ENCODE results near the gene SMIM23.

Gene SMIM23

GRCh38 chr5:171785517-171785916, at the start of gene SMIM23:
Gene SMIM23 (plus strand): TSS chr5:171785817. CDS start chr5:171785872, 55 bp downstream.
- no peak for DNase-seq (ENCODE audit: low read depth)

DNA sequence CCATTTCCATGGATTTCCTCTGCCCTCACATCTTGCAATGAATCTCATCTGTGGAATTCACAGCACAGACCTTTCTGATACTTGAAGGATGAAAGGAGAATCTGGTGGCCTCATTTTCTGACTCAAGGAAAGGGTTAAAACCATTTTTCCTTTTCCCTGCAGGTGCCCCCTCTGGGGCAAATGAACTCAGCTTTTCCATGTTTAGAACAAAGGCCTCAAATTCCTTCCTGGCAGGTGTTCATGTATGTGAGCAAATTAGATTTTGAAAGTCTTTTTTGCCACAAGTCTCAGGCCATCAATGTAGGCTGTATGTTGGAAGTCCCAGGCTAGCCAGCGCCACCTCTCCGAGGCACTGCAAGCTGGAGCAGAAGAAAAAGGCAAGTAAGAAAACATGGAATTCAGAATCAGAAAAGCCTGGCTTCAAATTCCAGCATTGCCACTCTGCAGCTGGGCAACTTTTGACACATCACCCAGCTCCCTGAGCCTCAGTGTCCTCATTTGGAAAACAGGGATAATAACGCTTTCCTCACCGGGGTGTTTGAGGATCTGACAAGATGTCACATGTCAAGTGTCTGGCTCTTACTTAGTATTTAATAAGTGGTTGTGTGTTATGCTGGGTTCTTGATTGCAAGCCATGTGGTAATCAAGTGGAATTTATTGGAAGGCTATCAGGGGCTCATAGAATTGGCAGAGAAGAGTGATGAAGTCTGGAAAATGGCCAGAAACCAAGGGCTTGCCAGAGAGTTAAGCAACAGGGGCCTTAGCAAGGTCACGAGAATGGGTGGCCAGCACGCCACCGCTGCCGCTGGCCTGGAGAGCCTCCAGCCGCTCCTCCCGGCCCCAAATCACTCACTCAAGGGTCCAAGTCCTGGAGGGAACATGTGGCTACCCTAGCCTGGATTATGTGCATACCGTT, 48.4 kb upstream of the SMIM23 start:
- DNase-seq (ENCODE audit: low read depth), result no peak

DNA sequence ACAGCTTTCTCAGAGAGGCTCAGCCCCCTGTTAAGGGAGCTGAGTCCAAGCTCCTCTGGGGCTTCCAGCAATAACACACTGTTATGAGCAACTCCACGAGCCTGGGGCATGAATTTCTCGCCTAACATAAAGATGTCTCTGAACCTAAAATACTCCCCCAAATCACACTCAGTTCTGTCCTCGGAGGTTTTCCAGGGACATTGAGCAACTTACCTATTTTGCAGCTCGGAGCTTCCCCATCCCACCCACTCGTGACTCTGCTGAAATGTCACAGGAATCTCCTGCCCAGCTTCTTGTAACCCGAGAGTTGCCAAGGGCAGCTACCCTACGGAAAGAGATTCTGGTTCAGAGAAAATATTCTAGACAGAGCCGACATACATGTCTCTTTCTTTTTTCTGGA, 47.1 kb upstream of the SMIM23 start:
- DNase-seq (ENCODE audit: low read depth), result no peak

DNA sequence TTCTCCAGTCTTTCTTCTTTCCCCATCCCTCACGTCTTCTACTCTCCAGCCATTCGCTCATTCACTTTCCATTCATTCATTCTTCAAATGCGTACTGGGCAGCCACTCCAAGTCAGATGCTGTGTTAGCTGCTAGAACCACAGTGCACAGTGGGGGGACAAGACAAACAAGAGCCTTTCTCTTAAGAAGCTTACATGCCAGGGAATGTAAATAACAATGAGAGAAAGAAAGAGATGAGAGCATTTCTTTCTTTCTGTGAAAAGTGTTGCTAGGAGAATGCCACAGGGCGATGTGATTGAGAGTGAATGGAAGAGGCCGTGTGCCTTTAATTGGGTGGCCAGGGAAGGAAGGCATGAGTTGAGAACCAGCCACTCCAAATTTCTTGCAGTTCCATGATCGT, 46.3 kb upstream of the SMIM23 start:
- no peak for DNase-seq (ENCODE audit: low read depth)

DNA sequence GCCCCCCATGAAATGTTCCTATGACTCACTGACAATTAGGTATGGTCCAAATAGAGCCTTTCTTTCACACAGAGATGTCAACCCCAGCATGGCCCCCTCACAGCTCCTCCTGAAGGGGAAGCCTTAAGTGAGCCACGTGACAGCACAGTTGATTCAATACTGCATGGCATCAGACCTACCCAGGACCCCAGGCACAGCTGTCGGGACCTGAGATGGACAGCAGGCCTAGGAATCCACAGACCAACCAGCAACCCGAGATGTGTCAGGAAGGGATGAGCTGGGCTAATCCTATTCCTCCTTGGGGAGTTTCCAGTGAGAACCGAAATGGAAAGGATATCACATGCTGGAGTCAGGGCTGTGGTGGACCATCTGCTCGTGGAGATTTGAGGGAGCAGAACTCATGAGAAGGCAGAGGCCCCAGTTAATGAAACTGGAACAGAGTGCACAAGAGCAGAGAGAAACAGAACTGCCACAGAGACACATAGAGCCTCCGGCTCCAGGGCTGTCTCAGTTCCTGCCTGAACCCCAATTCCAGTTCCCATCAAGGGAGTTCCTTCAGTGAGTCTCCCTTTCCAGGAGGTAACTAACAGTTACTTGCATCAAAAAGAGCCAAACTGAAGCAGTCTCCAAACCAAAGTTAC, 42.1 kb upstream of the SMIM23 start:
- no peak for DNase-seq (ENCODE audit: low read depth)

DNA sequence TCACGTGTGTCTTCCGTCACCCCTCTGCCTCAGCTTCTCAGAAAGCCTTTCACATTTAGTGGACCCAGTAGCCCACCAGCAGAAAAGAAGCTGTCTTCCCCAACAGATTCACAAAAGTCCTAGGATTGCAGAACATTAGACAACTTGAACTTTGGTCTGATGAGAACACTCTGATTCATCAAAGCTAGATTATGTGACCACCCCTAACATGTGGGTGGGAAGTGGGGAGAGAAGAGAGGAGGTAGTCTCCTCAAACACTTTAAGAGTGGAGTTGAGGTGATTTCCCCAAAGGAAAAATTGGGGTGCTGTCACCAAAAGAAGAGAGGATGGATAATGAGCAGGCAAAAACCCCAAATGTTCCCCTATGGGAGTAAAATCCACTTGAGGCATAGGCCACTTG, 41.4 kb upstream of the SMIM23 start:
- DNase-seq (ENCODE audit: low read depth), result no peak

DNA sequence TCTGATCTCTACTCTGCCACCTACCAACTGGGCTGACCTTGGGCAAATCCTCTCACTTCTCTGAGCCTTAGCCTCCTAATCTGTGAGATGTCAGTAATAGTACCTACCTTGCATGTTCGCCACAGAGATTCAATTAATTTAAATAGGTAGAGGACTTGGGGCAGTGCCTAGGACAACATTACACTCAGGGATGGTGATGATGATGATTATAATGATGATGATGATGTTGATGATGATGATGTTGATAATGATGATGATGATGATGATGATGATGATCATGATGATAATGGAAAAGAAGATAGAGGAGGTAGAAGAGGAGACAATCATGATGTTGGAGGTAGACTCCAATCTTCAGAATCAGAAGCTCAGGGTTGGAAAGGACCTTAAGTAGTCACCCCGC, 40.7 kb upstream of the SMIM23 start:
- DNase-seq (ENCODE audit: low read depth), result no peak

GRCh38 chr5:171745602-171746001, 40.0 kb upstream of the SMIM23 start:
- no peak for DNase-seq (ENCODE audit: low read depth)

GRCh38 chr5:171747061-171747859, 38.4 kb upstream of the SMIM23 start:
- no peak for DNase-seq (ENCODE audit: low read depth)

- DNase-seq (ENCODE audit: low read depth), result no peak
Measured at GRCh38 chr5:171748720-171749119, 36.9 kb upstream of the SMIM23 start.

DNA sequence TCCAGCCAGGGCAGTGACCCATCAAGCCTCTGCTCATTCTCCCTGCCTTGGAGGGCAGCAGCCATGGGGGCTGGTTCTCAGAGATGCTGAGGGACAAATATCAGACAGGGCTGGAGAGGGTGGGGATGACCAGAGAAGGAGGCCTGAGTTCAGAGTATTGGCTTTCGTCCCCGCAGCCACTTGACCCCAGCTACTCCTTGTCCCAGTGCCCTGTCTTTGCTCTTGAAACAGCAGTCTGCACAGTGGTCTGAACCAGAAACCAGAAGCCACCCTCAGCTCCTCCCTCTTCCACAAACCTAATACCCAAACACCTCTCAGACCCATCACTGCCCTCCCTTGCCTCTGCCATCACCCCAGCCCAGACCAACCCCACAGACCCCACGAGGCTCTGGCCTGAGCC, 36.3 kb upstream of the SMIM23 start:
- DNase-seq (ENCODE audit: low read depth), result no peak

DNA sequence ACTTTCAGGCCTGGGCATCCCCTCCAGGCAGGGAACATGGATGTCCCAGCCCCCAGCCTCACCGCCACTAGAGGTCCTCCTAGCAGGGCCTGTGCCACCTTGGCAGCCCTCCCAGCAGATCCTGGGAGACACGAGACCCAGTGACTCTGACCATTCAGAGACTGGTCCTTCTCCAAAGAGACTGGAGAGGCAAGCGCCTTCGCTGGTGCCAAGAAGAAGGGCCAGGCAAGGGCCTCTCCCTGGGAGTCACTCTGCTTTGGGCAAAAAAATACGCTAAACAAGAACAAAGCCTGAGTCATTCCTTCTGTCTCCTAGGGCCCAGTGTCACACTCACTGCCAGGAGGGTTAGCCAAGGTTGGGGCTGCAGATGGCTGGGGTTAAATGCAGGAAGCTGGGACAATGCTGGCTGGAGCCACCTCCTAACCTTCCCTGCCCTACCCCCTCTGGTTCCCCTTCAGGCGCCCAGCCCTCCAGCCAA, 35.3 kb upstream of the SMIM23 start:
- no peak for DNase-seq (ENCODE audit: low read depth)

DNA sequence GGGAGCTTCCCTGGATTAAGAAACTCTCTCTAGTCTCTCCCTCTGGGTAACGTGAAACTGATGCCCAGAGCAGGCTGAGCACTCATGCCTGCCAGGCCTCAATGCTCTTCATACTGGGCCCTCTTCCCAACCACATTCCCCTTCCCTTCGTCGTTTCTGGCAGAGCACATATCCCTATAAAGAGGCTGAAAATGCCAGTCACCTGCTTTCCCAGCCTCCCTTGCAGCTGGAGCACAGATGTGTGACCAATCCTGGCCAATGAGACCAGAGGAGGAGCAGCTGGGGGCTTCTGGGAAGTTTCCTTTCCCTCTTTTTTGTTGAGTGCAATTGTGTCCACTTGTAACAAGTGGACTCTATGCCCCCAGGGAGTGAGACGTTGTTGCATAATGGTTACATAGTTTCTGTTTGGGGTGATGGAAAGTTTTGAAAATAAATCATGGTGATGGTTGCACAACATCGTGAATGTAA, 30.2 kb upstream of the SMIM23 start:
- peak; percentile 23 for DNase-seq (ENCODE audit: low read depth)

GRCh38 chr5:171757853-171758535, 27.6 kb upstream of the SMIM23 start:
- DNase-seq (ENCODE audit: low read depth), result peak; percentile 55

DNA sequence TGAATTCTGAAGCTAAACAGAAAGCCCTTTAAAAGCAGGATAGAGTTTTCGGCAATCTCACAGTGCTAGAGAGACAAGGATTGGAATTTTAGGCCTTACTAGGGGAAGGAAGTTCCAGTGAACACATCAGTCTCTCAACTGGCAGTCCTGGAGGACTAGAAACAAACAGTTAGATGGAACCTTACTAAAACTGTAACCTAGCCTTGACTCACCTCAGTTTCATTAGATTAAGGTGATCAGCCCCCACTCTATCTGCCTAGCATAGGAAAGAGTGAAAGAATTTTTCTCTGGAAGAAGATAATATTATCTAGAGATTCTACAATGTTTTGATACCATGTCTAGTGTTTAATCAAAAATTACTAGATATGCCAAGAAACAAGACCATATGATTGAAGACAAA, 25.8 kb upstream of the SMIM23 start:
- no peak for DNase-seq (ENCODE audit: low read depth)

DNA sequence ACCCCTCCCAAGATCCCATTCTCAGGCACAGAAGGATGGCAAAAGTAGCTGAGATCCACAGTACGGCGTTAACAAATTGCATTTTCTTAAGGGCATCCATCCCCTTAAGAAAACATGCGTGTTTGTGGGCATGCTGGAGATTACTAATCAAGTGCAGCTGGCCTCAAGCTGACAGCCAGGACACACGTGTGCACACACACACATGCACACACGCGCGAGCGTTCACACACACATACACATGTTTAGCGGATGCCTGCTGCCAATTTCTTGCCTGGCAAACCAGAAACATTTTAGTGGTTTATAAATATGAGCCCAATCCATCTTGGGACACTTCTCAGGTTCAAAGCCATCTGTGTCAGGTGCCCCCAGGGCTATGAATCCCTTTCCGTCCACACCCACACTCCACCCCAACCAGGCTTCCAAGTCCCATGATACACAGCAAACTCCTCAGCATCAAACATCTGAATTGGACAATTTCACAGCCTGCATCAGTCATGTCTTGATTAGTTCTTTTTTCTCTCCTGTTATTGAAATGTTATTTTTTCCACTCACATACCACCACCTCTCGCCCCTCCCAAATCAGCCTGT, 23.5 kb upstream of the SMIM23 start:
- DNase-seq (ENCODE audit: low read depth), result no peak

GRCh38 chr5:171762903-171763302, 22.7 kb upstream of the SMIM23 start:
- DNase-seq (ENCODE audit: low read depth), result no peak

DNA sequence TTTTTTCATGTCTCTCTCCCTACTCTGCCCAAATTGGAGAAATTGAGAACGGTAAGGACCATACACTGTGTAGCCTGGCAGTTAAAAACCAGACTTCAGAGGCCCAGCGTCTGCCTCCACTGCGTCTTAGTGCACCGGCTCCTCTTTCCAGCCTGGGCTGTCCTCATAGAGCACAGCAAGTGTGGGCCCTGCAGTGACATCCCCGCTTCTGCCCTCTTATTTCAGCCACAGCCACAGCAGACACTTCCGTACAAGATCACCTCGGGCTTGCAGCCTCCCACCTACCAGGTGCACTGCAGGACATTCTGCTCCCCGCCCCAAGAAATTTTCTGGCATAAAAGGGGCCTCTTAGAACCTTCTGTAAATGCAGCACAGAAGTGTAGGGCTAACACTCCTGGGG, 21.4 kb upstream of the SMIM23 start:
- DNase-seq (ENCODE audit: low read depth), result no peak

GRCh38 chr5:171766875-171767274, 18.7 kb upstream of the SMIM23 start:
- DNase-seq (ENCODE audit: low read depth), result no peak

GRCh38 chr5:171770153-171770552, 15.5 kb upstream of the SMIM23 start:
- no peak for DNase-seq (ENCODE audit: low read depth)

- DNase-seq (ENCODE audit: low read depth), result no peak
Measured at GRCh38 chr5:171771856-171772255, 13.8 kb upstream of the SMIM23 start.
